Activated CD8-positive, alpha-beta memory T cell treated with anti-CD3 and anti-CD28 coated beads, Interleukin-2, amount 50 U/mL, for 4 hours (primary cell): ENCODE results near the gene GREB1.

Experiments used
- DNase-seq: peaks from one replicate; pipeline ENCODE4 v3.0.0-alpha.2; 2020

The GREB1 gene

GRCh38 chr2:11540996-11541692 lies 7.3 kb downstream of the GREB1 start:
- no peak for DNase-seq

GRCh38 chr2:11541693-11542274 lies 7.9 kb downstream of the GREB1 start:
- DNase-seq: no peak

- no peak for DNase-seq
Measured at GRCh38 chr2:11542275-11542819, 8.5 kb downstream of the GREB1 start.

GRCh38 chr2:11543337-11544216 lies 9.7 kb downstream of the GREB1 start:
- DNase-seq: no peak

- no peak for DNase-seq
Measured at GRCh38 chr2:11546072-11546471, 12.2 kb downstream of the GREB1 start.

- DNase-seq: no peak
Measured at GRCh38 chr2:11547912-11548497, 14.2 kb downstream of the GREB1 start.

GRCh38 chr2:11550302-11550701 lies 16.5 kb downstream of the GREB1 start:
- no peak for DNase-seq

- DNase-seq: no peak
Measured at GRCh38 chr2:11550901-11551568, 17.2 kb downstream of the GREB1 start.

GRCh38 chr2:11551569-11552259 lies 17.9 kb downstream of the GREB1 start:
- DNase-seq: no peak

- DNase-seq: no peak
Measured at GRCh38 chr2:11552260-11552638, 18.4 kb downstream of the GREB1 start.

GRCh38 chr2:11553661-11554398 lies 20.0 kb downstream of the GREB1 start:
- no peak for DNase-seq

- DNase-seq: no peak
Measured at GRCh38 chr2:11554399-11554716, 20.5 kb downstream of the GREB1 start.

GRCh38 chr2:11556101-11556806 lies 22.4 kb downstream of the GREB1 start:
- DNase-seq: no peak

- no peak for DNase-seq
Measured at GRCh38 chr2:11558214-11558886, 24.5 kb downstream of the GREB1 start.

GRCh38 chr2:11559066-11559785 lies 25.4 kb downstream of the GREB1 start:
- no peak for DNase-seq

GRCh38 chr2:11559786-11560155 lies 25.9 kb downstream of the GREB1 start:
- no peak for DNase-seq

- no peak for DNase-seq
Measured at GRCh38 chr2:11560806-11561205, 27.0 kb downstream of the GREB1 start.

- no peak for DNase-seq
Measured at GRCh38 chr2:11562011-11562410, 28.2 kb downstream of the GREB1 start.

GRCh38 chr2:11562476-11562875 lies 28.6 kb downstream of the GREB1 start:
- no peak for DNase-seq
